K562 (cell line): ENCODE measurements around the gene GTF3C1. TPM values are rescaled to one million over a fixed set of nuclear protein-coding genes. Genes with fewer than 3 reads are reported as not detected.

Experiments
- ATAC-seq: fragments of 200-7000 bp; cut with Tn5 transposase; 3 replicates; pipeline ENCODE4 v1.9.1; 2020; ENCODE audit warnings: moderate library complexity
- BruUV-seq: library from RNA; stranded (reverse); fragments of 400-500 nt; replicated peaks from 2 replicates; lab custom pipeline; 2021; lab: Mats Ljungman, UMichigan
- CTCF ChIA-PET: fragments of 300-600 bp; formaldehyde crosslinking; extraction: SDS; loops from one replicate; lab custom pipeline; 2021; ENCODE audit warnings: low intra/inter-chr PET ratio; lab: Yijun Ruan, JAX
- POLR2A ChIA-PET: fragments of 300-600, 350-650 bp; sonication (Branson Sonifier 250); formaldehyde crosslinking; extraction: SDS; loops from one replicate; lab custom pipeline; 2021; ENCODE audit warnings: antibody characterized with exemption, inconsistent platforms; lab: Yijun Ruan, JAX
- DNase-seq, 4 experiments: peaks; one replicate each; pipeline versions ENCODE4 v3.0.0 to v3.0.0-alpha.2; 2011 to 2018; ENCODE audit warnings: low spot score in 3 of 4, mixed read lengths in 3 of 4; ENCODE audit errors: extremely low read depth in 1 of 4
- FAIRE-seq: peaks from 2 replicates; lab custom pipeline; 2011; peaks lifted over from hg19 to GRCh38; lab: Jason Lieb, UNC
- H2AFZ ChIP-seq: 2 replicates; pipeline ENCODE4 v1.6.0; 2011; ENCODE audit warnings: low read depth, low read length, control low read depth, inconsistent platforms
- H3K27ac ChIP-seq: fragments of 200-600 bp; 3 replicates; pipeline ENCODE4 v1.8.0; 2011; ENCODE audit warnings: low read depth, mild to moderate bottlenecking, control low read depth, inconsistent platforms, low read length, moderate library complexity, mixed read lengths; ENCODE audit errors: extremely low read depth
- H3K27me3 ChIP-seq, 2 experiments: fragments of 300-600 bp in 1 of 2; 2 replicates in 1 of 2; 3 replicates in 1 of 2; pipeline versions ENCODE4 v1.6.0 to v1.8.0; 2011; ENCODE audit warnings: inconsistent platforms in 2 of 2, low read length in 2 of 2, mild to moderate bottlenecking in 1 of 2, mixed read lengths in 1 of 2, moderate library complexity in 1 of 2; ENCODE audit not compliant: control insufficient read depth in 2 of 2, insufficient read depth in 2 of 2
- H3K36me3 ChIP-seq: fragments of 300-600 bp; 3 replicates; pipeline ENCODE4 v1.8.0; 2011; ENCODE audit warnings: mild to moderate bottlenecking, low read length, inconsistent platforms; ENCODE audit not compliant: control insufficient read depth, insufficient read depth
- H3K4me1 ChIP-seq, 2 experiments: fragments of 200-600 bp in 1 of 2; replicated peaks in 1 of 2; 2 replicates in 1 of 2; 3 replicates in 1 of 2; pipeline versions ENCODE4 v1.5.1 to v1.8.0; 2011; ENCODE audit warnings: inconsistent platforms in 2 of 2, low read length in 2 of 2, mild to moderate bottlenecking in 1 of 2, mixed read lengths in 1 of 2, moderate library complexity in 1 of 2; ENCODE audit not compliant: control insufficient read depth in 2 of 2, insufficient read depth in 2 of 2
- H3K4me2 ChIP-seq: 2 replicates; pipeline ENCODE4 v1.6.1; 2011; ENCODE audit warnings: low read length, control low read depth, inconsistent platforms, mixed read lengths; ENCODE audit not compliant: insufficient read depth
- H3K4me3 ChIP-seq: fragments of 200-600 bp; sonication (generic), shearing (Covaris generic); 2 replicates; pipeline ENCODE4 v1.5.1; 2016; ENCODE audit warnings: control low read depth, inconsistent platforms
- H3K79me2 ChIP-seq: fragments of 200-600 bp; 3 replicates; pipeline ENCODE4 v1.8.0; 2011; ENCODE audit warnings: low read length, inconsistent platforms; ENCODE audit not compliant: control insufficient read depth, insufficient read depth
- H3K9ac ChIP-seq, 2 experiments: 2 replicates each; pipeline versions ENCODE4 v1.6.0 to v1.6.1; 2011; ENCODE audit warnings: low read depth in 2 of 2, low read length in 2 of 2, control low read depth in 1 of 2, inconsistent platforms in 1 of 2, mild to moderate bottlenecking in 1 of 2, mixed read lengths in 1 of 2; ENCODE audit not compliant: insufficient read depth in 1 of 2
- H3K9me1 ChIP-seq: one replicate; pipeline ENCODE4 v1.6.0; 2011; ENCODE audit warnings: inconsistent platforms, mild to moderate bottlenecking, low read length, moderate library complexity; ENCODE audit not compliant: control insufficient read depth, insufficient read depth
- H3K9me3 ChIP-seq: replicated peaks from 2 replicates; pipeline ENCODE4 v1.5.1; 2011; ENCODE audit warnings: low read depth, low read length, inconsistent platforms; ENCODE audit not compliant: control insufficient read depth, insufficient read depth
- H4K20me1 ChIP-seq: replicated peaks from 2 replicates; pipeline ENCODE4 v1.6.1; 2011; ENCODE audit warnings: low read length, inconsistent platforms, mixed read lengths; ENCODE audit not compliant: control insufficient read depth, insufficient read depth
- BCL6 ChIP-seq: fragments of 250-450 bp; sonication (Bioruptor Pico); IDR thresholded peaks from 2 replicates; pipeline ENCODE4 v1.4.0; 2020
- ELF4 ChIP-seq: fragments of 450-650 bp; formaldehyde crosslinking; IDR thresholded peaks from 2 replicates; pipeline ENCODE4 v1.4.0; 2022; ENCODE audit warnings: missing genetic modification characterization
- MBD1 ChIP-seq: fragments of 250-450 bp; sonication (Bioruptor Pico); IDR thresholded peaks from 2 replicates; pipeline ENCODE4 v1.8.0; 2022; ENCODE audit warnings: inconsistent platforms
- NELFE ChIP-seq: IDR thresholded peaks from 2 replicates; pipeline ENCODE4 v1.6.1; 2011; ENCODE audit warnings: mild to moderate bottlenecking; ENCODE audit not compliant: insufficient read depth, insufficient read length
- POLR2B ChIP-seq: fragments of 450-650 bp; IDR thresholded peaks from 2 replicates; pipeline ENCODE4 v1.6.1; 2018; ENCODE audit warnings: low read depth; ENCODE audit not compliant: partially characterized antibody
- PRMT5 ChIP-seq: sonication (generic); formaldehyde crosslinking; IDR thresholded peaks from 2 replicates; pipeline ENCODE4 v1.5.0; 2020; ENCODE audit warnings: missing genetic modification reagents
- ZKSCAN1 ChIP-seq: fragments of 150-350 bp; IDR thresholded peaks from 2 replicates; pipeline ENCODE4 v1.6.1; 2016; ENCODE audit warnings: low read depth, low read length
- ZNF121 ChIP-seq: sonication (generic); formaldehyde crosslinking; conservative IDR thresholded peaks from 2 replicates; pipeline ENCODE4 v1.8.0; 2022; ENCODE audit warnings: missing genetic modification reagents
- ZNF584 ChIP-seq: fragments of 200-800 bp; sonication (Bioruptor generic); IDR thresholded peaks from 2 replicates; pipeline ENCODE4 v1.6.1; 2016; ENCODE audit warnings: low read depth, mild to moderate bottlenecking, missing genetic modification characterization, missing compliant biosample characterization
- WGBS: fragments of 100-300 bp; shearing (Covaris generic); methylation state at CpG from one replicate; pipeline ENCODE4 v1.1.6; 2016; ENCODE audit warnings: low coverage, mixed read lengths; ENCODE audit not compliant: insufficient coverage; ENCODE audit errors: missing lambda C conversion rate; 5-methylcytosine and 5-hydroxymethylcytosine counted together
- in situ Hi-C: fragments of 300-500 bp; cut with MboI; formaldehyde crosslinking; loops from 4 replicates; pipeline ENCODE4 v1.15.0; 2018; ENCODE audit warnings: inconsistent platforms, mixed read lengths
- intact Hi-C: fragments of 100-400 bp; cut with micrococcal nuclease; formaldehyde crosslinking; loops from 2 replicates; pipeline ENCODE4 v1.14.2; 2022
- polyA plus RNA-seq, 8 experiments: library from polyadenylated mRNA; depleted of rRNA in 4 of 8; stranded (reverse) in 5 of 8; unstranded in 3 of 8; fragments of >200 nt; fragmentation: Nextera tagmentation in 2 of 8; fragmentation: Illumina TruSeq in 1 of 8; extraction: Ambion mirVana in 2 of 8; extraction: Trizol in 1 of 8; gene quantifications; 2 replicates each; pipeline versions ENCODE4 v1.2.1 to v1.2.3, GENCODE V29; 2011 to 2014; ENCODE audit warnings: inconsistent platforms in 1 of 8, missing spikeins in 1 of 8
- total RNA-seq, 7 experiments: library from RNA; depleted of rRNA in 6 of 7; stranded (reverse); fragments of >200 nt in 6 of 7; fragmentation: Illumina TruSeq in 2 of 7; extraction: Trizol in 2 of 7; gene quantifications; 2 replicates each; pipeline versions ENCODE4 v1.2.1 to v1.2.3, GENCODE V29; 2011 to 2021; ENCODE audit warnings: low replicate concordance in 1 of 7

The GTF3C1 gene
- total and polyA plus RNA-seq, 9 of the 15 experiments (the other 6 are each of a cell fraction or from before 2014, with no cell fraction given): 0.72 to 63.6 (median 30.9) TPM

- no TSS peak for BruUV-seq
- H3K4me1 ChIP-seq: no peaks in the 10 kb centered on the region
- no peak for DNase-seq
- no peak for FAIRE-seq
- CTCF ChIA-PET: no interaction called here
- WGBS: 83% methylated on average over 11 of the region's 16 CpGs
- in situ Hi-C loops (no loop called here), intact Hi-C loops (no loop called here)
- H3K4me2 ChIP-seq: no peak overlapping the region
- H3K4me3 ChIP-seq: no peak overlapping the region
- no peak overlapping the region for H2AFZ ChIP-seq
- TF ChIP-seq ZNF584 (CRISPR knock-in tag): no peak
- TF ChIP-seq BCL6 (CRISPR knock-in tag): no peak
- no peak for TF ChIP-seq PRMT5 (CRISPR knock-in tag)
- TF ChIP-seq ELF4: no peak
- no peak for TF ChIP-seq ZNF121
- TF ChIP-seq POLR2B: no peak
- TF ChIP-seq ZKSCAN1: no peak
- no peak for TF ChIP-seq MBD1 (CRISPR knock-in tag)
- no peak for TF ChIP-seq NELFE
- no peaks in the 10 kb centered on the region for H3K27me3 ChIP-seq
- no peaks in the 10 kb centered on the region for H3K9me3 ChIP-seq
- no peaks in the 10 kb centered on the region for H3K79me2 ChIP-seq
- ATAC-seq: no peak
- H3K9ac ChIP-seq: no peak overlapping the region
- no peaks in the 10 kb centered on the region for H3K9me1 ChIP-seq
- POLR2A ChIA-PET: no interaction called here
- H4K20me1 ChIP-seq: no peaks in the 10 kb centered on the region; the same call in 1 of the 2 replicates
- no peak overlapping the region for H3K27ac ChIP-seq
- H3K36me3 ChIP-seq: peaks cover 79% of the 10 kb centered on the region; the same call in 2 of the 3 replicates
Observed at GRCh38 chr16:27491894-27492587, 57.7 kb downstream of the GTF3C1 start.
